Loucy (cell line): ENCODE data around the gene SLC39A11.

Experiments used
- EZH2phosphoT487 ChIP-seq: fragments of 200-600 bp; IDR thresholded peaks from 2 replicates; pipeline ENCODE4 v1.6.1; 2018; ENCODE audit warnings: antibody characterized with exemption, mild to moderate bottlenecking, moderate library complexity, borderline replicate concordance
- TF ChIP-seq, protein P1 (sequence below): fragments of 200-600 bp; sonication (generic); conservative IDR thresholded peaks from 2 replicates; pipeline ENCODE4 v1.5.1; 2014; ENCODE audit warnings: mild to moderate bottlenecking, antibody characterized with exemption, low read length

DNA sequence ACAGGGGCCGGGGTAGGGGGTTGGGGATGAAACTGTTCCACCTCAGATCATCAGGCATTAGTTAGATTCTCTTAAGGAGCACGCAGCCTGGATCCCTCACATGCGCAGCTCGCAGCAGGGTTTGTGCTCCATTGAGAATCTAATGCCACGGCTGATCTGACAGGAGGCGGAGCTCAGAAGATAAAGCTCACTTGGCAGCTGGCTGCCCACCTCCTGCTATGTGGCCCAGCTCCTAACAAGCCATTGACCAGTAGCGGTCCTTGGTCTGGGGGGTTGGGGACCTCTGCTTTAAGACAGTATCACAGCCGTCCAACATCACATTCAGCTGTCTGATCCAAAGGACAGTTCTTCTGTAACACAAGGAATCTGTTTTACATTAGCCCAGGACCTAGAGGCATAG, 62.5 kb downstream of the SLC39A11 start:
- TF ChIP-seq, protein P1, sequence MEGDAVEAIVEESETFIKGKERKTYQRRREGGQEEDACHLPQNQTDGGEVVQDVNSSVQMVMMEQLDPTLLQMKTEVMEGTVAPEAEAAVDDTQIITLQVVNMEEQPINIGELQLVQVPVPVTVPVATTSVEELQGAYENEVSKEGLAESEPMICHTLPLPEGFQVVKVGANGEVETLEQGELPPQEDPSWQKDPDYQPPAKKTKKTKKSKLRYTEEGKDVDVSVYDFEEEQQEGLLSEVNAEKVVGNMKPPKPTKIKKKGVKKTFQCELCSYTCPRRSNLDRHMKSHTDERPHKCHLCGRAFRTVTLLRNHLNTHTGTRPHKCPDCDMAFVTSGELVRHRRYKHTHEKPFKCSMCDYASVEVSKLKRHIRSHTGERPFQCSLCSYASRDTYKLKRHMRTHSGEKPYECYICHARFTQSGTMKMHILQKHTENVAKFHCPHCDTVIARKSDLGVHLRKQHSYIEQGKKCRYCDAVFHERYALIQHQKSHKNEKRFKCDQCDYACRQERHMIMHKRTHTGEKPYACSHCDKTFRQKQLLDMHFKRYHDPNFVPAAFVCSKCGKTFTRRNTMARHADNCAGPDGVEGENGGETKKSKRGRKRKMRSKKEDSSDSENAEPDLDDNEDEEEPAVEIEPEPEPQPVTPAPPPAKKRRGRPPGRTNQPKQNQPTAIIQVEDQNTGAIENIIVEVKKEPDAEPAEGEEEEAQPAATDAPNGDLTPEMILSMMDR: no peak
- TF ChIP-seq EZH2phosphoT487: no peak
